Body of pancreas (tissue), 4 donors: Measurements from ENCODE around the gene RAB11FIP5. TPM values are rescaled to one million over a fixed set of nuclear protein-coding genes. Genes with fewer than 3 reads are reported as not detected.
A peak's percentile ranks its signal among the peaks of the same experiment; 100 is the strongest.

Experiments used
- ATAC-seq: fragments of 150-250 bp; one replicate; pipeline ENCODE4 v1.9.1; 2016
- DNase-seq, 4 donors: peaks; one replicate each; pipeline ENCODE4 v3.0.0-alpha.2; 2019
- H3K27ac ChIP-seq, 4 donors: fragments of 200-600 bp; sonication (generic); 1 replicate in 3 of 4; 2 replicates in 1 of 4; pipeline versions ENCODE4 v1.5.1 to v1.6.1; 2016 to 2019; ENCODE audit warnings: mild to moderate bottlenecking in 1 of 4, mixed read lengths in 1 of 4, moderate library complexity in 1 of 4
- H3K27me3 ChIP-seq, 2 donors: fragments of 200-600 bp; sonication (generic); one replicate each; pipeline ENCODE4 v1.6.0; 2016; ENCODE audit warnings: mild to moderate bottlenecking in 1 of 2
- H3K36me3 ChIP-seq, 2 donors: fragments of 200-600 bp; sonication (generic); replicated peaks in 1 of 2; 2 replicates each; pipeline ENCODE4 v1.5.1; 2016; ENCODE audit warnings: low read depth in 2 of 2; ENCODE audit not compliant: insufficient read depth in 1 of 2
- H3K4me1 ChIP-seq: fragments of 200-600 bp; sonication (generic); one replicate; pipeline ENCODE4 v1.6.0; 2016
- H3K4me3 ChIP-seq, 2 donors: fragments of 200-600 bp; sonication (generic); 1 replicate in 1 of 2; 2 replicates in 1 of 2; pipeline ENCODE4 v1.5.1; 2016 to 2019
- H3K9me3 ChIP-seq, 3 donors: fragments of 200-600 bp; sonication (generic); 1 replicate in 2 of 3; 2 replicates in 1 of 3; pipeline ENCODE4 v1.5.1; 2016
- POLR2A ChIP-seq, 3 donors: fragments of 450-650 bp; IDR thresholded peaks; one replicate each; pipeline ENCODE4 v1.6.1; 2016; ENCODE audit warnings: antibody characterized with exemption in 3 of 3, mild to moderate bottlenecking in 2 of 3
- WGBS, 2 donors: methylation state at CpG; one replicate each; pipeline ENCODE4 v1.1.5; 2017; 5-methylcytosine and 5-hydroxymethylcytosine counted together
- intact Hi-C: fragments of 100-400 bp; cut with DNase I; formaldehyde crosslinking; loops from one replicate; pipeline ENCODE4 v1.15.1; 2023
- total RNA-seq, 2 donors: library from RNA; depleted of rRNA; stranded (reverse); fragments of >200 nt; gene quantifications; one replicate each; pipeline ENCODE4 v1.1.0, GENCODE V29; 2016
- TF ChIP-seq, protein P1 (sequence below), 7 experiments: fragments of 450-650 bp in 4 of 7; fragments of 200-600 bp in 3 of 7; sonication (generic) in 3 of 7; IDR thresholded peaks; one replicate each; pipeline ENCODE4 v1.5.1; 2016 to 2019; ENCODE audit warnings: antibody characterized with exemption in 7 of 7

RAB11FIP5 gene
- total RNA-seq, 2 donors from 2014 or later = 19.2 to 39.6 TPM

DNA sequence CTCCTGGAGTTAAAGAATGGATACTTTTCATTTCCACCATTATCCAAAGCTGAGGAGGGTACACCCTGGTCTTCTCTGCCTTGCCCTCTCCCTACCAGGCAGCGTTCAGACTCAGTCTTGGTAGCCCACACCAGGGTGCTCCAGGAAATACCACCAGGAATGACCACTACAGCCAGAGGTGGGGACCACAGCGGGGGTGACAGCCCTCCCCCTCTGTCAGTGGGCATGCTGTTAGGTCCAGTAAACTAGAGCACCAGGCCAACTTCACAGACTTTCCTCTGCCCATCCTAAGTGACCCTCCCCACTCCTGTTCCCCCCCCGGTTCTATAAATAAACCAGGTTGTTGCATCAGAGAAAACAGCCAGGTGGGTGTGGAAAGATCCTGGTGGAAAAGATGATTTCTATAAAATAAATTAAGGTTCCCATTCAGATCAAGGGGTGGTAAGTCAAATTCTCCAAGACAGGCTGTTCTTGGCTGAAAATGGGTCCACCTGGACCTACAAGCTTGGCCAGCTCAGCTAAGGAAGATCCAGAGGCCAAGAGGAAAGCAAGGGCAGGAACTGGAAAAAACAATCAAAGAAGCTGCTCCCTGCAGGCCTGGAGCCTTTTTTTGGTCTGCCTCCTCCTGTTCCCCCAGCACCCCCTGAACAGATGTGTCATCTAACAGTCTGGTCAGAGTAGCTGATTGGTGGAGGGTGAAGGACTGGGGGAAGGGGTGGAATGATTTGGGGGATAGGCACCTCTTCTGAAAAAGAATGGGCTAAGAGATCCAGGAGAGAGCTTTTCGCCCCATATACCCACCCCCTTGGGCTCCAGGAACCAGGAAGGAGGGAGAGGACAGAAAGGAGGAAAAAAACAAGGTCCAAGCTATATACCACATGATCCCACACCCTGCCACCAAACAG, 2.3 kb downstream of the RAB11FIP5 start:
- H3K4me3 ChIP-seq = no peak overlapping the region
- intact Hi-C loops = no loop called here
- H3K9me3 ChIP-seq = no peaks in the 10 kb centered on the region
- peaks cover 41% of the 10 kb centered on the region for H3K4me1 ChIP-seq
- peak overlapping the region; percentile 8 to 92 (median 90) for H3K27ac ChIP-seq
- 59 to 66% methylated on average over 3 to 4 of the region's 4 CpGs for WGBS, 2 donors
- ATAC-seq (no peak), DNase-seq (no peak)
- H3K36me3 ChIP-seq = no peaks in the 10 kb centered on the region
- no peaks in the 10 kb centered on the region for H3K27me3 ChIP-seq
- no peak for TF ChIP-seq POLR2A (IDR thresholded peaks at IDR 0.05)
- TF ChIP-seq, protein P1, sequence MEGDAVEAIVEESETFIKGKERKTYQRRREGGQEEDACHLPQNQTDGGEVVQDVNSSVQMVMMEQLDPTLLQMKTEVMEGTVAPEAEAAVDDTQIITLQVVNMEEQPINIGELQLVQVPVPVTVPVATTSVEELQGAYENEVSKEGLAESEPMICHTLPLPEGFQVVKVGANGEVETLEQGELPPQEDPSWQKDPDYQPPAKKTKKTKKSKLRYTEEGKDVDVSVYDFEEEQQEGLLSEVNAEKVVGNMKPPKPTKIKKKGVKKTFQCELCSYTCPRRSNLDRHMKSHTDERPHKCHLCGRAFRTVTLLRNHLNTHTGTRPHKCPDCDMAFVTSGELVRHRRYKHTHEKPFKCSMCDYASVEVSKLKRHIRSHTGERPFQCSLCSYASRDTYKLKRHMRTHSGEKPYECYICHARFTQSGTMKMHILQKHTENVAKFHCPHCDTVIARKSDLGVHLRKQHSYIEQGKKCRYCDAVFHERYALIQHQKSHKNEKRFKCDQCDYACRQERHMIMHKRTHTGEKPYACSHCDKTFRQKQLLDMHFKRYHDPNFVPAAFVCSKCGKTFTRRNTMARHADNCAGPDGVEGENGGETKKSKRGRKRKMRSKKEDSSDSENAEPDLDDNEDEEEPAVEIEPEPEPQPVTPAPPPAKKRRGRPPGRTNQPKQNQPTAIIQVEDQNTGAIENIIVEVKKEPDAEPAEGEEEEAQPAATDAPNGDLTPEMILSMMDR (IDR thresholded peaks at IDR 0.05) = no peak

DNA sequence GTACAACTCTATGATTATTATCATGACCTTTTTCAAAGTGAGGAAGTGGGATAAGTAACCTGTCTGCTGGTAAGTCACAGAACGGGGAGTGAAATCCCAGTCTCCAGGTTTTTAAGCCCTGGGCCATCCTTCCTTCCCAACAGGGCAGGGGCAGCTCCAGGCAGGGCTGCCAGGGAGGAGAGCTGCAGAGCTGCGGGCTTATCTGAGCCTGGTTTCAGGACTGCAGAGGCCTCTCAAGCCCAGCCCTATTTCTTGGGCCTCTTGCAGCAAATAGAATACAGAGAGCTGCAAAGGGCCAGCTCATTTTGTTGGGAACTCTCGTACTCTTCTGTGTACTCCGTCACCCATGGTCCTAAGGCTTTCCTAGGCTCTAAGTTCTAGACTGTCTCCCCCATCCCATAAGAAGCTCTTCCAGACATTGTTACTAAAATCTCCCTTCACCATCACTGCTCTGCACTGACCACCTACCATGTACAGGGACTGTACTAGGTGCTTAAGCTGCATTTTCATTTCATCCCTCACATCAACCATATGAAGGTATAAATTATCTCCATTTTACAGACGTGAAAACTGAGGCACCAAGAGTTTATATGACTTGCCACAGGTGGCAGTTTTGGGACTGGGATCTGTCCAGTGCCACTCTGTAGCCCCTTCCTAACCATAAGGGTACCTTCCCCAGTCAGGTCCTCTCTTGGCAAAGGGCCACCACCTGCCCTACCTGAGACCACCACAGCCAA, 3.1 kb downstream of the RAB11FIP5 start:
- Histone ChIP-seq H3K27ac (peak overlapping the region in 1 of 4 donors; percentile 92), H3K4me1 (peaks cover 41% of the 10 kb centered on the region)

DNA sequence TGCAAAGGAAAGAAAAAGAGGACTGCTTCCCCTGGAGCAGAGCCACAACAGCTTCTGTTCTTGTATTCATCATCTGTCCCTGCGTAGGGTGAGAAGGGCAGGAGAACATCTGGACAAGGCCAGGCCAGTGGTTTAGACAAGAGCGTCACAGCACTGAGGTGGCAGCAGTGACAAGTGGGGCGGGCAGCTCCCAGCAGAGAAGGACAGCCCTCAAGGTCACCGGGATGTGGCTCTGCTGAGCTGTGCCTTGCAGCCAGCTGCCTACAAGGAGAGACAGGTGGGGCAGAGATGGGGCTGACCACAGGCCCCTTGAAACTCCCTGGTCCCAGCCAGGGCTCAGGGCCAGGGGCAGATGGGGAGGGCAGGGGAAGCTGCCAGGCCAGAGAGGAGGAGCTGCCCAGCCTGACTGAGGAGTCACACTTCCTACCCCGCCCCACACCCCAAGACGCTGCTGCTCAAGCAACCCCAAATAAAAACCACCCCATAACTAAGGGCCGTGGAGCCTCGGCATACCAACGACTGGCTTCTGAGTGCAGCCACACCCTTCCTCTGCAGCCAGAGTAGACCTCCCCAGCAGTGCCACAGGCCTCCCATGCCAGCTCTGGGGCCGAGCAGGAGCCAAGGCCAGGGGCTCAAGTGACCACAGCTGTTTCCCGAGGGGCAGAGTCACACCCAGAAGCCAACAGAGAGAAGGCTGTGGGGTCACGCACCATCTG, 5.4 kb downstream of the RAB11FIP5 start:
- Histone ChIP-seq H3K4me1 (peaks cover 46% of the 10 kb centered on the region), H3K4me3 (no peak overlapping the region), H3K36me3 (no peaks in the 10 kb centered on the region), H3K27me3 (no peaks in the 10 kb centered on the region), H3K27ac (peak overlapping the region in 1 of 4 donors; percentile 1), H3K9me3 (no peaks in the 10 kb centered on the region)
- TF ChIP-seq, protein P1 (IDR thresholded peaks at IDR 0.05) = no peak
- TF ChIP-seq POLR2A (IDR thresholded peaks at IDR 0.05) = no peak
- intact Hi-C loops = no loop called here
- ATAC-seq = no peak
- DNase-seq = peak in 3 of 4 donors; percentile 46 to 48 (median 47)
- WGBS, 2 donors = 31 to 34% methylated on average over 10 to 12 of the region's 12 CpGs

More for the DNA sequence above, 3.1 kb downstream of the RAB11FIP5 start:
- no peak for DNase-seq
- Histone ChIP-seq H3K4me3 (no peak overlapping the region), H3K27me3 (no peaks in the 10 kb centered on the region), H3K36me3 (no peaks in the 10 kb centered on the region), H3K9me3 (no peaks in the 10 kb centered on the region)
- intact Hi-C loops = no loop called here
- TF ChIP-seq, protein P1 (IDR thresholded peaks at IDR 0.05) = no peak
- no peak for TF ChIP-seq POLR2A (IDR thresholded peaks at IDR 0.05)
- 77 to 82% methylated on average over 5 of the region's 5 CpGs for WGBS, 2 donors
- ATAC-seq = no peak

DNA sequence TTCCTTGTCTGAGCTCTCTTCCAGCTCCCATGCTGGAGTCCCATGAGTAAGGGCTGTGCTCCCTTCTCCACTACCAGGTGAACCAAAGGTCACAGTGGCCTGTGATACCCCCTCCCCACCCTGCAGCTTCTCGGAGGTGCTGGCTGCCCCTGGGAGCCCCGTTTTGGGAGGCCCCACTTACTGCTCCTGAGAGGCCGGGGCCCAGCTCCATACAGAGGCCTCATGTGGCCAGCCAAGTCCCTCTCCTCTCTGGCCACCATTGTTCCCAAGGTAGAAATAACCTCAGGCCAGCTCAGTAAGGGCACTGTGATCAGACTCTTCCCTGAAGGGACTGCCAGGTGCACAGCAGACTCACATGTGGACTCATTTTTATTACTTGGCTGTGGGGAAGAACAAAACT, 6.0 kb downstream of the RAB11FIP5 start:
- no peaks in the 10 kb centered on the region for H3K9me3 ChIP-seq
- H3K27ac ChIP-seq = no peak overlapping the region
- WGBS, 2 donors = 56 to 69% methylated on average over 2 to 3 of the region's 3 CpGs
- TF ChIP-seq, protein P1 (IDR thresholded peaks at IDR 0.05) = no peak
- TF ChIP-seq POLR2A (IDR thresholded peaks at IDR 0.05) = no peak
- no peaks in the 10 kb centered on the region for H3K27me3 ChIP-seq
- no peak overlapping the region for H3K4me3 ChIP-seq
- no peak for ATAC-seq
- H3K4me1 ChIP-seq = peaks cover 42% of the 10 kb centered on the region
- intact Hi-C loops = no loop called here
- no peaks in the 10 kb centered on the region for H3K36me3 ChIP-seq
- no peak for DNase-seq
